H1 (cell line): ENCODE data around the gene MRPL16. TPM values are rescaled to one million over a fixed set of nuclear protein-coding genes. Genes with fewer than 3 reads are reported as not detected.

Source experiments
- CTCF ChIA-PET: fragments of 300-600 bp; sonication (Branson Sonifier 250); formaldehyde crosslinking; loops from one replicate; lab custom pipeline; 2021; ENCODE audit not compliant: partially characterized antibody; lab: Charles Lee
- POLR2A ChIA-PET: fragments of 300-600 bp; sonication (Branson Sonifier 250); formaldehyde crosslinking; loops from one replicate; lab custom pipeline; 2021; ENCODE audit warnings: inconsistent platforms; ENCODE audit not compliant: partially characterized antibody; lab: Charles Lee
- DNase-seq, 2 experiments: peaks; one replicate each; pipeline versions ENCODE4 v3.0.0 to v3.0.0-alpha.2; 2010 to 2022; ENCODE audit warnings: low spot score in 2 of 2, low read depth in 1 of 2, mixed read lengths in 1 of 2
- FAIRE-seq: peaks from 2 replicates; lab custom pipeline; 2011; peaks lifted over from hg19 to GRCh38; lab: Jason Lieb, UNC
- H2AFZ ChIP-seq: 2 replicates; pipeline ENCODE4 v1.8.1; 2012; ENCODE audit warnings: low read length, inconsistent platforms
- H2AK5ac ChIP-seq: 2 replicates; pipeline ENCODE4 v1.6.1; 2013; ENCODE audit warnings: low read depth, low read length
- H2BK120ac ChIP-seq: replicated peaks from 2 replicates; pipeline ENCODE3; 2013; ENCODE audit warnings: low read depth, low read length, inconsistent platforms
- H2BK12ac ChIP-seq: 2 replicates; pipeline ENCODE4 v1.6.1; 2013; ENCODE audit warnings: low read depth, low read length
- H2BK15ac ChIP-seq: 2 replicates; pipeline ENCODE4 v1.6.1; 2013; ENCODE audit warnings: low read length
- H2BK20ac ChIP-seq: 2 replicates; pipeline ENCODE4 v1.6.1; 2013; ENCODE audit warnings: low read length
- H2BK5ac ChIP-seq: 2 replicates; pipeline ENCODE4 v1.6.1; 2013; ENCODE audit warnings: low read depth, low read length
- H3K14ac ChIP-seq: 2 replicates; pipeline ENCODE4 v1.6.1; 2013; ENCODE audit warnings: inconsistent platforms; ENCODE audit not compliant: insufficient read length
- H3K18ac ChIP-seq: 2 replicates; pipeline ENCODE4 v1.6.1; 2013; ENCODE audit warnings: low read length; ENCODE audit errors: extremely low read depth
- H3K23ac ChIP-seq: 2 replicates; pipeline ENCODE4 v1.6.1; 2013; ENCODE audit warnings: inconsistent platforms; ENCODE audit not compliant: insufficient read length
- H3K23me2 ChIP-seq: 2 replicates; pipeline ENCODE4 v1.6.1; 2013; ENCODE audit warnings: low read depth, low read length
- H3K27ac ChIP-seq: 2 replicates; pipeline ENCODE4 v1.6.1; 2011; ENCODE audit warnings: low read depth, low read length, inconsistent platforms
- H3K27me3 ChIP-seq, 4 experiments: replicated peaks in 1 of 4; 1 replicate in 1 of 4; 2 replicates in 3 of 4; pipeline versions ENCODE4 v1.6.1 to v1.8.1; 2011 to 2013; ENCODE audit warnings: low read length in 3 of 4, mild to moderate bottlenecking in 3 of 4, inconsistent platforms in 2 of 4, mixed read lengths in 2 of 4, moderate library complexity in 1 of 4; ENCODE audit not compliant: control insufficient read depth in 3 of 4, insufficient read depth in 3 of 4; ENCODE audit errors: extremely low read depth in 1 of 4
- H3K36me3 ChIP-seq, 4 experiments: 2 replicates each; pipeline versions ENCODE4 v1.6.1 to v1.8.1; 2011 to 2013; ENCODE audit warnings: mild to moderate bottlenecking in 4 of 4, low read length in 3 of 4, moderate library complexity in 2 of 4, control low read depth in 1 of 4, inconsistent platforms in 1 of 4; ENCODE audit not compliant: insufficient read depth in 4 of 4, control insufficient read depth in 2 of 4
- H3K4ac ChIP-seq: replicated peaks from 2 replicates; pipeline ENCODE3; 2013; ENCODE audit warnings: low read length, low read depth, mixed read lengths, inconsistent platforms; ENCODE audit not compliant: insufficient read length
- H3K4me1 ChIP-seq, 4 experiments: replicated peaks in 1 of 4; 1 replicate in 1 of 4; 2 replicates in 3 of 4; pipeline versions ENCODE4 v1.6.1 to v1.8.1; 2011 to 2013; ENCODE audit warnings: low read length in 3 of 4, inconsistent platforms in 2 of 4, mixed read lengths in 1 of 4; ENCODE audit not compliant: insufficient read depth in 4 of 4, control insufficient read depth in 3 of 4
- H3K4me2 ChIP-seq, 2 experiments: 2 replicates each; pipeline versions ENCODE4 v1.6.1 to v1.8.1; 2011 to 2013; ENCODE audit warnings: low read depth in 2 of 2, low read length in 2 of 2, control low read depth in 1 of 2, inconsistent platforms in 1 of 2, mild to moderate bottlenecking in 1 of 2; ENCODE audit not compliant: insufficient read depth in 1 of 2
- H3K4me3 ChIP-seq, 4 experiments: fragments of 200-600, 300-600 bp in 1 of 4; sonication (generic), shearing (Covaris generic), sonication (Bioruptor Twin) in 1 of 4; 2 replicates each; pipeline versions ENCODE4 v1.5.1 to v1.8.1; 2011 to 2016; ENCODE audit warnings: low read length in 4 of 4, low read depth in 3 of 4, control low read depth in 2 of 4, inconsistent platforms in 2 of 4, mild to moderate bottlenecking in 2 of 4, mixed read lengths in 1 of 4, moderate library complexity in 1 of 4; ENCODE audit not compliant: insufficient read depth in 2 of 4; ENCODE audit errors: extremely low read depth in 1 of 4
- H3K56ac ChIP-seq: replicated peaks from 2 replicates; pipeline ENCODE3; 2013; ENCODE audit warnings: low read depth, mild to moderate bottlenecking, mixed read lengths, low read length, inconsistent platforms; ENCODE audit not compliant: insufficient read length
- H3K79me1 ChIP-seq: 2 replicates; pipeline ENCODE4 v1.6.1; 2013; ENCODE audit warnings: low read depth, low read length, control low read depth
- H3K79me2 ChIP-seq, 2 experiments: 2 replicates each; pipeline versions ENCODE4 v1.6.1 to v1.8.1; 2012 to 2013; ENCODE audit warnings: low read length in 2 of 2, mild to moderate bottlenecking in 2 of 2, inconsistent platforms in 1 of 2; ENCODE audit not compliant: insufficient read depth in 2 of 2, control insufficient read depth in 1 of 2
- H3K9ac ChIP-seq, 4 experiments: replicated peaks in 1 of 4; 1 replicate in 1 of 4; 2 replicates in 3 of 4; pipeline versions ENCODE4 v1.6.1 to v1.8.1; 2011 to 2013; ENCODE audit warnings: low read depth in 3 of 4, low read length in 3 of 4, control low read depth in 2 of 4, mild to moderate bottlenecking in 2 of 4, moderate library complexity in 2 of 4, inconsistent platforms in 1 of 4; ENCODE audit errors: extremely low read depth in 1 of 4
- H3K9me3 ChIP-seq, 2 experiments: 2 replicates each; pipeline versions ENCODE4 v1.6.1 to v1.8.1; 2012 to 2013; ENCODE audit warnings: mild to moderate bottlenecking in 2 of 2, moderate library complexity in 2 of 2, control low read depth in 1 of 2, inconsistent platforms in 1 of 2, low read depth in 1 of 2, low read length in 1 of 2, mixed read lengths in 1 of 2; ENCODE audit not compliant: insufficient read depth in 2 of 2
- H4K20me1 ChIP-seq, 2 experiments: replicated peaks in 1 of 2; 2 replicates each; pipeline versions ENCODE3 to v1.8.1; 2011 to 2013; ENCODE audit warnings: inconsistent platforms in 2 of 2, low read length in 2 of 2, mild to moderate bottlenecking in 1 of 2; ENCODE audit not compliant: insufficient read depth in 2 of 2, control insufficient read depth in 1 of 2
- H4K5ac ChIP-seq: 2 replicates; pipeline ENCODE4 v1.6.1; 2013; ENCODE audit warnings: low read length, low read depth, mixed read lengths, inconsistent platforms; ENCODE audit not compliant: insufficient read length
- H4K8ac ChIP-seq: 2 replicates; pipeline ENCODE4 v1.8.0; 2013; ENCODE audit warnings: mild to moderate bottlenecking, moderate library complexity, low read length, inconsistent platforms; ENCODE audit not compliant: insufficient read depth; ENCODE audit errors: extremely low read depth
- H4K91ac ChIP-seq: replicated peaks from 2 replicates; pipeline ENCODE3; 2013; ENCODE audit warnings: low read length, mixed read lengths, inconsistent platforms; ENCODE audit not compliant: insufficient read length
- CEBPB ChIP-seq: IDR thresholded peaks from 2 replicates; pipeline ENCODE4 v1.6.1; 2012; ENCODE audit warnings: low read depth, low read length
- FOSL1 ChIP-seq: IDR thresholded peaks from 2 replicates; pipeline ENCODE4 v1.6.1; 2011; ENCODE audit warnings: mild to moderate bottlenecking, low read depth, low read length, moderate library complexity; ENCODE audit not compliant: insufficient read depth
- HDAC6 ChIP-seq: IDR thresholded peaks from one replicate; pipeline ENCODE4 v1.7.1; 2012; ENCODE audit warnings: low read depth, mild to moderate bottlenecking, inconsistent platforms, low read length, moderate library complexity
- JUND ChIP-seq: IDR thresholded peaks from 2 replicates; pipeline ENCODE4 v1.6.1; 2011; ENCODE audit warnings: mild to moderate bottlenecking, improper control_type of control experiment, low read length
- POLR2A ChIP-seq, 2 experiments: IDR thresholded peaks; 1 replicate in 1 of 2; 2 replicates in 1 of 2; pipeline ENCODE4 v1.6.1; 2011; ENCODE audit warnings: low read depth in 2 of 2, low read length in 2 of 2, mild to moderate bottlenecking in 2 of 2; ENCODE audit errors: control extremely low read depth in 1 of 2
- RBBP5 ChIP-seq: IDR thresholded peaks from 2 replicates; pipeline ENCODE4 v1.7.1; 2012; ENCODE audit warnings: low read depth, mild to moderate bottlenecking, inconsistent platforms, low read length, moderate library complexity, borderline replicate concordance
- RXRA ChIP-seq: IDR thresholded peaks from 2 replicates; pipeline ENCODE4 v1.6.1; 2011; ENCODE audit warnings: low read depth, mild to moderate bottlenecking, low read length, moderate library complexity; ENCODE audit not compliant: insufficient read depth
- WGBS, 2 experiments: shearing (Covaris generic) in 1 of 2; methylation state at CpG; one replicate each; pipeline versions ENCODE4 v1.1.6 to v1.1.7; 2013 to 2015; ENCODE audit warnings: low lambda C conversion rate in 2 of 2, mixed read lengths in 2 of 2, inconsistent platforms in 1 of 2, low coverage in 1 of 2, missing lambda C conversion rate in 1 of 2; ENCODE audit not compliant: insufficient replicate concordance in 2 of 2, insufficient coverage in 1 of 2, insufficient read length in 1 of 2; ENCODE audit errors: extremely low coverage in 1 of 2, missing lambda C conversion rate in 1 of 2; 5-methylcytosine and 5-hydroxymethylcytosine counted together
- polyA plus RNA-seq, 7 experiments: library from polyadenylated mRNA; depleted of rRNA in 3 of 7; stranded (reverse) in 5 of 7; unstranded in 2 of 7; fragments of >200 nt in 5 of 7; fragments of 200-250 nt in 2 of 7; gene quantifications; 1 replicate in 5 of 7; 2 replicates in 1 of 7; 4 replicates in 1 of 7; pipeline versions ENCODE4 v1.2.1 to v1.2.3, GENCODE V29; 2011 to 2013; ENCODE audit warnings: missing spikeins in 2 of 7, mixed read lengths in 2 of 7
- total RNA-seq: library from RNA; stranded (reverse); fragmentation: NEBNext Ultra II Directional; extraction: Animal tissue kit (Norgen Biotek cat#: 25700); gene quantifications from 2 replicates; pipeline ENCODE4 v1.2.1, GENCODE V29; 2021
- TF ChIP-seq, protein P1 (sequence below): IDR thresholded peaks from 2 replicates; pipeline ENCODE4 v1.6.1; 2011; ENCODE audit warnings: low read depth, mild to moderate bottlenecking, low read length; ENCODE audit not compliant: insufficient read depth

Gene MRPL16
- total and polyA plus RNA-seq, 2 of the 8 experiments (the other 6 are each of a cell fraction or from before 2014, with no cell fraction given), result 69.2 to 79.8 TPM

DNA sequence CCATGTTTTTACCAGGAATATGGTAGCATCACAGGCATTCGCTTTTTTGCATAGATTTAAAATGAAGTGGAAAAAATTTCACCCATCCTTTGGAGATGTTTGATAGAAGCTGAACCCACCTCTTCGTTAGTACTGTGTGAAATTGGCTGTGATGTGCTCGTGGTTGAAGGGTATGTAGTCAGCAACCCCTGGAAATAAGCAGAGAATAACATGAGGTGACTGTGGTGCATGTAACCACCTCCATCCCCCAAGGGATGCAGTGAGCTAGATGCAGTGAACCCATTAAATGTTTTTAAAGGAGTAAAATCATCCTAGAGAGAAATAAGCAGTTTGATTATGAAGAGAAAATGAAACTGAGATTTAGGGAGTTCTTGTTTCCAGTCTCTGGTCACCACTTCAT is 18.8 kb upstream of the MRPL16 start:
- Histone ChIP-seq H3K56ac (no peak overlapping the region), H3K9me3 (no peaks in the 10 kb centered on the region), H4K20me1 (no peaks in the 10 kb centered on the region), H2BK15ac (no peak overlapping the region), H4K5ac (no peak overlapping the region), H3K23me2 (no peaks in the 10 kb centered on the region), H3K4me1 (no peaks in the 10 kb centered on the region), H2BK120ac (no peak overlapping the region), H3K27ac (no peak overlapping the region), H3K18ac (no peak overlapping the region), H3K27me3 (no peaks in the 10 kb centered on the region), H3K79me2 (no peaks in the 10 kb centered on the region), H3K23ac (no peak overlapping the region), H3K4ac (no peak overlapping the region), H3K9ac (no peak overlapping the region), H3K4me3 (no peak overlapping the region), H4K91ac (no peak overlapping the region), H3K79me1 (no peaks in the 10 kb centered on the region), H3K36me3 (no peaks in the 10 kb centered on the region), H2BK20ac (no peak overlapping the region), H4K8ac (no peak overlapping the region), H3K14ac (no peak overlapping the region), H2AK5ac (no peak overlapping the region), H2BK5ac (no peak overlapping the region), H2AFZ (no peak overlapping the region), H3K4me2 (no peak overlapping the region), H2BK12ac (no peak overlapping the region)
- TF ChIP-seq POLR2A (IDR thresholded peaks at IDR 0.05; ENCODE audit: control extremely low read depth in 1 of 2, low read depth in 2 of 2, low read length in 2 of 2) (no peak), RXRA (no peak), FOSL1 (no peak), CEBPB (no peak), JUND (no peak), RBBP5 (no peak), HDAC6 (no peak)
- TF ChIP-seq, protein P1, sequence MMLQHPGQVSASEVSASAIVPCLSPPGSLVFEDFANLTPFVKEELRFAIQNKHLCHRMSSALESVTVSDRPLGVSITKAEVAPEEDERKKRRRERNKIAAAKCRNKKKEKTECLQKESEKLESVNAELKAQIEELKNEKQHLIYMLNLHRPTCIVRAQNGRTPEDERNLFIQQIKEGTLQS, result no peak
- WGBS, 2 experiments, result 79% methylated on average over 3 of the region's 3 CpGs; no CpG with 5 or more reads in 1 of the 2 experiments
- POLR2A ChIA-PET, result no interaction called here
- FAIRE-seq, result no peak
- CTCF ChIA-PET, result no interaction called here
- DNase-seq, result no peak
